Measurements from ENCODE around the gene NMUR1. TPM values are rescaled to one million over a fixed set of nuclear protein-coding genes. Genes with fewer than 3 reads are reported as not detected.

The NMUR1 gene
- total RNA-seq, 1 donor from 2014 or later = 1.4 TPM

DNA sequence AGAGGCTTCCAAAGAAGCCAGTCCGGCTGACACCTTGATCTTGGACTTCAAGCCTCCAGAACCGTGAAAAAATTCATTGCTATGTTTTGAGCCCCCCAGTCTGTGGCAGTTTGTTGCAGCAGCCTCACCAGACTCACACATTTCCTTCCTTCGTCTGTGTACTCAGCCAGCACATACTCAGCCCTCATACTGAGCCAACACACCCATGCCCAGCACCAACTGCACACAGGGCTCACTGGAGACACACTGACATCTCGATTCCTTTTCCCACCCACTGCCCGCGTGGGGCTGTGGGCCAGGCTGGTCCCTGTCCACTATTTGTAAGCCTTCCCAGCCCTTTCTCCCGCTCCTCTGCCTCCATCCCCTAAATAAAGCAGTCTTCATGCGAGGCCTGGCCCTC, 24.1 kb upstream of the NMUR1 start:
- intact Hi-C loops (cut with micrococcal nuclease) = no loop called here

DNA sequence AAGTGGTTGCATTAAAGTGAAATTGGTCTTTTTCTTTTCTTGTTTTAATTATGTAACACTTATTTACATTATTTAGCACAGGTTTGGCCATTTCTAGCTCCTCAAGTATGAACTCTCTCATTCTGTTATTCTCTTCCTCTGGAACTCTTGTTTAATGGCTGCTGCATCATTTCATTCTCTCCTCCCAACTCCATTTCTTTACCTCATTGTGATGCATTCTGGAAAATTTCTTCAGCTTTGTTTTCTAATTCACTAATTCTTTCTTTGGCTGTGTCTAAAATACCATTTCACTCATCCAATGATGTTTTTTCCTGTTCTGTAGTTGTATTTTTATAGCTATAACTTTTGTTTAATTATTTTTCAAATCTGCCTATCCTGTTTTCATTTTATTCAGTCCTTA, 22.5 kb upstream of the NMUR1 start:
- intact Hi-C loops (cut with micrococcal nuclease) = loop anchor here (1.0 kb wide), 1 partner anchor 7 kb away; no protein-coding TSS in a partner anchor

DNA sequence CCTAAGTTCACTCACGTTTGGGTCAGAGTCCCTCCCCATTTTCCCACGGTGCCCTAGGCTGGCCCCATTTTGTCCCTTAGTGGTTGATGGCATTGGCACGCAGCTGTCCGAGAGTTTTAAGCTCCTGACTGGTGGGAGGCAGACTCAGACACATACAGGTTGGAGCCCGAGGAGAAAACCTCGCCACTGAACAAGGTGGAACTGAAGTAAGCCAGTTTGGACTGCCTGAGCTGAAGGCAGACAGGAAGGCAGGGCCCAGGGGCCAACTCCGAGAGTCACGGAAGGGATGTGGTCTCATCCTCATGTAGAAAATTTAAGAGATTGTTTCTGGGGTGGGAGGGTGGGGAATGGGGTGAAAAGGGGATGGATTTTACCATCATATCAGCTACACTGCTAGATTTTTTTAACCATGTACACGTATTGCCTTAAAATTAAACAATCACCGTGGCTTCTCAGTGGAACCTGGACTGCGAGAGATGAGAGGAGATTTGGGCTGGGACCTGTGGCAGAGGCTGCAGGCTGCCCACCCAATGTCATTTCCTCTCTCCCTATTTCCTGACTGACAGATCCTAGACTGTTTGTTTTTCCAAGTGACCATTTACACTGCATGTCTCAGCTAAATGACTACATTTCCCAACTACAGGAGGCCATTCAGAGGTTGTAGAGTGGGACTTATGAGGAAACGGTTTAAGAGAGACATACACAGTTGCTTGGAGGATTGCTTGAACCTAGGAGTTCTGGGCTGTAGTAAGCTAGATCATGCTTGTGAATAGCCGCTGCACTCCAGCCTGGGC, 19.4 kb upstream of the NMUR1 start:
- intact Hi-C loops (cut with micrococcal nuclease) = no loop called here

DNA sequence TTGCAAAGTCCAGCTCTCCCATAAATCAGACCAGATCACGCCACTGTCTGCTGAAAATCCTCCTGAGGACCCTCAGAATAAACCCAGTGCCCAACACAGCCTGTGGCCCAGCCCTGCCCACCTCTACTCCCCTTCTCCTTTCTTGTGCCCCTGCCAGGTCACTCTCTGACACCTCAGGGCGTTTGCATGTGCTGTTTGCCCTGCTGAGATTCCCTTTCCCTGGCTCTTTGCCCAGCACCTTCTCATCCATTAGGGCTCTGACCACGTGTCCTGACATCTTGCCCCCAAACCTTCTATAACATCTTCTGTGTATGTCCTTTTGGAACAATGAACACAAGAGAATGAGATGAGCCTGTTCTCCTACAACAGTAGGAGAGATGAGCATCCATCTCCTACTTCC, 18.5 kb upstream of the NMUR1 start:
- intact Hi-C loops (cut with micrococcal nuclease) = no loop called here

DNA sequence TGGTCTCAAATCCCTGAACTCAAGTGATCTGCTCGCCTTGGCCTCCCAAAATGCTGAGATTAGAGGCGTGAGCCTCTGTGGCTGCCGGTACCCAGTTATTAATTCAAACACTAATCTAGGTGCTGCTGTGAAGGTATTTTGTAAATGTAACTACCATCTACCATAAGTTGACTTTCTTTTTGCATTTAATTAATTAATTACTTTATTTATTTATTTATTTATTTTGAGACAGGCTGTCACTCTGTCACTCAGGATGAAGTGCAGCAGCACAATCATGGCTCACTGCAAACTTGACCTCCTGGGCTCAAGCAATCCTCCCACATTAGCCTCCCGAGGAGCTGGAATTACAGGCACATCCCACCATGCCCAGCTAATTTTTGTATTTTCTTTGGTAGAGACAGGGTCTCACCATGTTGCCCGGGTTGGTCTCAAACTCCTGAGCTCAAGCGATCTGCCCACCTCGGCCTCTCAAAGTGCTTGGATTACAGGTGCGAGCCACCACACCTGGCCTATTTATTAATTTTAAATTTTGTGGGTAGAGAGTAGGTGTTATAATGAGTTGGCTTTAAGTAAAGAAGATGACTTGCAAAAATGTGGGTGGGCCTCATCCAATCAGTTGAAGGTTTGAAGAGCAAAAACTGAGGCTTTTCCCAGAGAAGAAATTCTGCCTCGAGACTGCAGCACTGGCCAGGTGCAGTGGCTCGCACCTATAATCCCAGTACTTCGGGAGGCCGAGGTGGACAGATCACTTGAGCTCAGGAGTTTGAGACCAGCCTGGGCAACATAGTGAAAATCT, 17.3 kb upstream of the NMUR1 start:
- intact Hi-C loops (cut with micrococcal nuclease) = no loop called here

DNA sequence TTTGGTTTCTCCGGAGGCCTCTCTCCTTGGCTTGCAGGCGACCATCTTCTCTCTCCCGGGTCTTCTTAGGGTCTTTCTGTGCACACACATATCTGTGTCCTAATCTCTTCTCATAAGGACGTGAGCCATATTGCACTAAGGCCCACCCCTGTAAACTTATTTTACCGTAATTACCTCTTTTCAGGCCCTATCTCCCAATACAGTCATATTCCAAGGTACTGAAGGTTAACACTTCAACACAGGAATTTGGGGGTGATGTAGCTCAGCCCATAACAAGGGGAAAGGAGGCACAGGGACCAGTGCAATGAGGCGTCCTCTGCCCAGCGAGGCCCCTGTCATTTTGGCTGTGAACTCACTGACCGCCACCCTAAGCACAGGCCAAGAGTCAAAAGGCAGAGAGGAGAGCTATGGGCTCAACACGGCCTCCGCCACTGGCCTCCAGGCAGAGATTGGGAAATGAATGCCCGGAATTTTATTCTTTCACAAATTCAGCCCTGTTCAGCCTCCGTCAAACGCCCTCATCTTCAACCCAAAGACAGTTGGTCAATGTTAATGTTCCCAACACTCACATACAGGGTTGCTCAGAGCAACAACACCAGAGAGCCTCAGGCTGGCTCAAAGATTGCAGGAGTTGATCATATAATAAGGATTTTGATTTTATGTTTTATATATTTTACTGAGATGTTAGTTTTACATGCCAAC, 15.9 kb upstream of the NMUR1 start:
- intact Hi-C loops (cut with micrococcal nuclease) = no loop called here

DNA sequence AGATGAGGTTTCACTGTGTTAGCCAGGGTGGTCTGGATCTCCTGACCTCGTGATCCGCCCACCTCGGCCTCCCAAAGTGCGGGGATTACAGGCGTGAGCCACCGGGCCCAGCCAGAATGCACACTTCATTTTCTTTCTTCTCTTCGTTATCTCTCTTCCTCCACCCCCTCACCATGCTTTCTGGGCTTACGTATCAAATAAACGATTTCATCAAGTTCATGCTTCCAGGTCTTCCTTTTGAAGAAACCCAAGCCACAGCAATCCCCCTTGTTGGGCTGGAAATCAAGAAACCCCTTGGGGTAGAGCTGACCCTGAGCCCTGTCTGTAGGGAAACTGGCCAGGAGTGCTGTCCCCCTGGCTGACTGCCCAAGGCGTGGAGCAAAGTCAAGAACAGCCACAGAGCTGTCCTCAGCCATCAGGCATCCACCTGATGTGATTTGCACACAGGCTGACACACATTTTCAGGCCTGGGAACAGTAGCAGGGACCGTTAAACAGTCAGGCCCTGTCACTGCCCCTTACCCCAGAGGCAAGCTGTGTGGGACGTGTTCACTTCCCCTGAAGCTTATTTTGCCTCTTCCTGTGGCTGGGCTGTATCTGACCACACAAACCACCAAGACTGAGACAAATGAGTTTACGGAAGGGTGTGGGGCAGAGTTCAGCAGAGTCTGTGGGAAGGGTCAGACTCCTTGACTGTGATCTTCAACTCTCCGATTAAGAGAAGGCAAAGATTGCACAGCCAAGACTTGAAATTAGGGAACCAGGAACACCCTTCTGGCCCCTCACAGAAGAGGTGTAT, 15.1 kb upstream of the NMUR1 start:
- intact Hi-C loops (cut with micrococcal nuclease) = loop anchor here (1.0 kb wide), 5 partner anchors 8 to 162 kb away; partner anchors contain the start of gene NMUR1

DNA sequence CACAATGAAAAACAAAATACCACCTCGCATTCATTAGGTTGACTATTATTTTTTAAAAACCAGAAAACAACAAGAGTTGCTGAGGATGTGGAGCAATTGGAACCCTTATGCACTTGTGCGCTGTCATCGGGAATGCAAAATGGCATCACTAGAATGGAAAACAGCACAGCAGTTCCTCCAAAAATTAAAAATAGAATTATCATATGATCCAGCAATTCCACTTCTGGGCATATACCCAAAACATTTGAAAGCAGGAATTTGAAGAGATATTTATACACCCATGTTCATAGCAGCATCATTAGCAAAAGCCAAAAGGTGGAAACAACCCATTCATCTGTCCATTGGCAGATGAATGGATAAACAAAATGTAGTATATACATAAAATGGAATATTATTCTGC, 11.9 kb upstream of the NMUR1 start:
- intact Hi-C loops (cut with micrococcal nuclease) = no loop called here

DNA sequence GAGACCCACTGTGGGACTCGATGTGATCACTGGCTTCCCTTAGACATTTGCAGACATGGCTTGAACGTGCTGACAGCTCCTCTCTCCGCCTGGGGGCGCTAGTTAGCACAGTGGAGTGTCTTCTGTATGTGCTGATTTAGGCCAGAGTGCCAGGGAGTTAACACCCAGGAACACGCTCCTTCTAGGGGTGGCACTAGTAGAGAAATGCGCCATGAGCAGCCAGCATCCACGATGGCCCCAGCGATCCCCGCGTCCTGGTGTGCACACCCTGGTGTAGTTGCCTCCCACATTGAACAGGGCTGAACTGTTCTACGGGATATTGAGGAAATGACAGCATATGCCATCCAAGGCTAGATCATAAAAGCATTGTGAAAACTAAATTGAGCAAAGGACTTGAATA, 11.4 kb upstream of the NMUR1 start:
- intact Hi-C loops (cut with micrococcal nuclease) = no loop called here

DNA sequence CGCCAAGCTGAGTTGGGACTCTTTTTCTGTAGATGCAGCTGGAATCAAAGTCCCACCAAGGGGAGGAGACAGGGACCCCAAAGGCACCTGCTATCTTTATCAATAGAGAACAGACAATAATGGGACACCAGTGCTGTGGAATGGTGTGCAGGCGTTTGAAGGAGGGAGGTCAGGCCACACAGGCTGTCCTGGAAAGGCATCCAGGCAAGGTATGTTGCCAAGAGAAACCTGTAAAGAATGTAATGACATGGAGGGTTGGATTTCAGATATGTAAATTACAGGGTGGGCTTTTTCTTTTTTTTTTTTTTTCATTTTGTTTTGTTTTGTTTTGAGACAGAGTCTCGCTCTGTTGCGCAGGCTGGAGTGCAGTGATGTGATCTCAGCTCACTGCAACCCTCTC, 9.7 kb upstream of the NMUR1 start:
- intact Hi-C loops (cut with micrococcal nuclease) = no loop called here

DNA sequence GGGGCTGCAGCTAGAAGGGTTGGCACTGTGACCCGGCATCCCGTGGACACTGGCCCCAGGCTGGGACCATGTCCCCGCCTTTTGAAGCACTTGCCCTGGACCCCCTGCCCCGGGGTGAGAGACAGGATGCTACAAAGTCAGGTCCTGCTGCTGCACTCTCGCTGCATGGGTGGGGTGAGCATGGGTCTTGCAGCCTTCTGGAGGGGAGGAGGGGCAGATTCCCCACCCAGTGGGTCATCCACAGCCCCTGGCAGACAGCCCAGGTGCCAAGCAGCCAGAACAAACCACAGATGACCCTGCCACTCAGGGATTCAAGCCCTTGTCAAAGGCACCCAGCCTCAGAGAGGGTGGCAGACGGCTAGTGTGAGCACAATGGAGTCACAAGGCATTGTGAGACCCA, 5.7 kb upstream of the NMUR1 start:
- intact Hi-C loops (cut with micrococcal nuclease) = no loop called here

DNA sequence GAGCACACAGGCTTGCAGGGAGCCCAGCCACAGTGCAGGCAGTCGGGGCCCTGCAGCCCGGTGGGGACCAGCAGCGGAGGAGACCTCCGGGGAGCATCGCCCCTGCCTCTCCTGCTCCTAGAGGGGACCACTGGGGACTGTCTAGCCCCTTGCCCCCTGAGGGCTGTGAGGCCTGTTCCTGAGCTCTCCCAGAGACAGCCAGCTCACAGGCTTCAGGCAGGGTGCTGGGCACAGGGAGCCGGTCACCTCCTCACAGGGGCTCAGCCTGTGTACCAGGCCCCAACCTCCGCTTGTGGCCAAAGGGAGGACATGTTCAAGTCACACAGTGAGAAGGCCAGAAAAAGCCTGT, 3.5 kb upstream of the NMUR1 start:
- intact Hi-C loops (cut with micrococcal nuclease) = no loop called here

DNA sequence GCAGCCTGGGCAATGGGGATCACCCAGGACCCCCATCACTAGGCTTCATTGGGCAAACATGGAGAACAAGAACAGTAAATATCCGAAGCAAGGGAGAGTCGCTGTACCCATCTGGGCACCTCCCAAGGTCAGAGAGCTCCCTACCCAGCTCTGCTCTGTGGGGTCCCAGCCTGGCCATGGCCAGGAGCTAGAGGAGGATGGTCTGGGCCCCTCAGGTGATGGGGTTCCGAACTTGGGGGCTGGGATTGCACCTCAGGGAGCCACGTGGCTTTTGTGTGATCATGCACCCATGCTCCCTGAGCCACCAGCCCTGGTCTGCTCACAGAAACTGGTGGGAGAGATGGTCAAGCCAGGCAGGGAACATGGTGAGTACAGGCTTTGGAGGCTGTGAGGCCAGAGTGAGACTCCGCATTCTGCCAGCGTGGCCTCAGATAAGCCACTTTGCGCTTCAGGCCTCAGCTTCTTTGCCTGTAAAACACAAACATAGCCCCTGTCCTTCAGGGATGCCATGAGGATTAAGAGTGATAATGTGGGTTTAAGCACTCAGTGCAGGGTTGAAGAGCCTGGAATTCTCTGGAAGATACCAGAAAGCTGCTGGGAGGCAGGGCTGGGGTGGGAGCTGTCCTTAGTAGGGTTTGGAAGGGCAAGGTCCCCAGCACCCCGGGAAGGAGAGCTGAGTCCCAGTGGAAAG, 3.0 kb upstream of the NMUR1 start:
- intact Hi-C loops (cut with micrococcal nuclease) = no loop called here

DNA sequence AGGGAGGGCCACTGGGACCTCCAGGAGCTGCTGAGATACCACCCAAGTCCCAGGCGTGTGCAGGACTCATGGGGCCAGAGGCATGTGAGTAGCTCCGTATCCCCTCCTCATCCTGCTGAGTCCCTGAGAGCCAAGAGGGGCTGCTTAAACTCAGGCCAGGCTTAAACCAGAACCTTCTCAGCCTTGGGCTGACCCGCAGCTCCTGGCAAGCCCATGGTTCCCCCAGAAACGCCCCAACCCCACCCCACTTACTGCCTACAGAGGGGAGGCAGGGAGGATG, 2.5 kb upstream of the NMUR1 start:
- intact Hi-C loops (cut with micrococcal nuclease) = no loop called here

DNA sequence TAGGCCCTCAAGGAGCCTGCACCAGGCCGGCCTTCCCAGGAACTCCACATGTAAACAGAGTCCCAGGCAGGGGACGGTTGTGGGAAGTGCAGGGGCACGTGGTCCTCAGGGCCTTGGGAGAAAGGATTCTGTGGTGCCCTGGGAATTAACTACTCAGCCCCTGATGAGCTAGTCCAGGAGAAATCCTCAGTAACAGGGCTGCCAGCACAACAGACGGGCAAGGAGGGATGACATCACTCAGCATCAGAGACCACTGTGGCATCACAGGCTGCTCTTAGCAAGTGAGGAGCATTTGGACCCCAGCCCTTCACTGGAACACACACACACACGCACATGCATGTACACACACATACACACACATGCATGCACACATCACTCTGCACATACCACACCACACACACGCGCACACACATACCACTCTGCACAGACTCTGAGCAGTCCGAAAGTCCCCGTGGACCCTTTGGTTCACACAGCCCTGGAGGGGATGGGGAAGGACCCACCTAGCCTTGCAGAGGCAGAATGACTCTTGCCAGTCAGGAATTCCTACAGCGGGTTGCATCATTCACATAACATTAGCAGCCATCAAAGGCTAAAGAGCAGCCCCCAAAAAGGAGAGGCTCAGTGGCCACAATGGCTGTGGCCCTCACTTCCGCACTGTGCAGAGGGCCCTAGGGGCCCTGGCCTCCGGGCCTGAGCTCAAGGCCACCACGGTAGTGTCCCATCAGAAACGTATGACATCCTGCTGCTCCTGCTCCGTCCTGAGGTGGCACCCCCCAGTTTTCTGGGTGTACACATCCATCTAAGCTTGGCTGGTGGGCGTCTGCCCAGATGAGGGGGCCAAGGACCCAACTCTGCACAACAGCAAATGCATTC, 1.9 kb upstream of the NMUR1 start:
- intact Hi-C loops (cut with micrococcal nuclease) = no loop called here

DNA sequence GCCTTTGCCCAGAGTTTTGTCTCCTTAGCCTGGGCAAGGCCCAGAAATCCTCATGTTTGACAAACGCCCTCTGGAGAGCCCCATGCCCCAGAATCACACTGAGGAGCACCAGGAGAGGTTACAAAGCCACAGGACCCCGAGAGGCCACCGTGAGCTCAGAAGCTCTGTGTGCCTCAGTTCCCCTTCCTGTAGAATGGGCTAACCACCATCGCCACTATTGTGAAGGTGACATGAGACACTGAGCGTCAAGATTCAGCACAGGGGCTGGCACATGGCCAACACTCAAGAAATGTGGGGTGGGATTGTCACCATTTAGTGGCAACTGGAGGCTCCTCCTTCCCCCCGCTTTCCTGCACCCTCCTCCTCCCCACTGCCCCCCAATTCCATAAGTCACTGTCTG, 1.2 kb upstream of the NMUR1 start:
- intact Hi-C loops (cut with micrococcal nuclease) = no loop called here

DNA sequence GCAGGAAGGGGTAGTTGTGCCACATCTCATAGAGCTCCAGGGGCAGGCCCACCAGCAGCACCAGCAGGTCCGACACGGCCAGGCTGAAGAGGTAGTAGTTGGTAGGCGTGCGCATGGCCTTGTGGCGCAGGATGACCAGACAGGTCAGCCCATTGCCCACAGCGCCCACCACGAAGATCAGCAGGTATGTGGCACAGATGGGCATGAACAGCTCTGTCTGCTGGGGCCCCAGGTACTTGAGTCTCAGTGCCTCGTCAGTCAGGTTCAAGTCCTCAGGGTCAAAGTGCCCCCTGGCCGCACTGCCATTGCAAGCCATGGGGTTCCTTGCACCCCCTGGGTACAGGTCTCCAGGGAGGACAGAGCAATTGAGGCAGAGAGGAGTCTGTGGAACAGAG, 1.6 kb downstream of the NMUR1 start:
- intact Hi-C loops (cut with micrococcal nuclease) = no loop called here

DNA sequence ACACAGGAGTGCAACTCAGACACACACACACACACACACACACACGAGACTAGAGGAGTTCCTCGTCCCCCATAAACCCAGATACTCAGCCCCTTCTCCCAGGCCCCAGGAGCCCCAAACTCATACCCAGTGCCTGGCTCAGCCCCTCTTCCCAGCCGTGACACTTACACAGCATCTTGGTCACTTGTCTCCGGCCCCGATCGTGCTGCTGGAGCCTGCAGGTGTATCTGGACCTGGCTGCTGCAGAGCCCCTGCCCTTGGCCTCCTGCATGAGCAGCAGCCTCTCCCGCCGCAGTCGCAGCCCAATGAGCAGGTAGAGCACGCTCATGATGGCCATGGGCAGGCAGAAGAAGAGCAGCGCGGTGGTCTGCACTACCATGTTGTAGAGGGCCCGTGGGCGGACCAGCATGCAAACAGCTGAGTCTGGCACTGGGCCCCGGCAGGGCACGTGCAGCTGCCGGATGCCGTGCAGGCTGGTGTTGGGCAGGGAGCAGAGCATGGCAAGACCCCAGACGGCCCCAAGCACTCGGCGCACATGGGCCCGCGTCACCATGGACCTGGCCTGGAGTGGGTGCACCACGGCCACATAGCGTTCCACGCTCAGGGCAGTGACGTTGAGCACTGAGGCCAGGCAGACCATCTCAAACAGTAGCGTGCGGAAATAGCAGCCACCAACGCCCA, 2.1 kb downstream of the NMUR1 start:
- intact Hi-C loops (cut with micrococcal nuclease) = no loop called here

DNA sequence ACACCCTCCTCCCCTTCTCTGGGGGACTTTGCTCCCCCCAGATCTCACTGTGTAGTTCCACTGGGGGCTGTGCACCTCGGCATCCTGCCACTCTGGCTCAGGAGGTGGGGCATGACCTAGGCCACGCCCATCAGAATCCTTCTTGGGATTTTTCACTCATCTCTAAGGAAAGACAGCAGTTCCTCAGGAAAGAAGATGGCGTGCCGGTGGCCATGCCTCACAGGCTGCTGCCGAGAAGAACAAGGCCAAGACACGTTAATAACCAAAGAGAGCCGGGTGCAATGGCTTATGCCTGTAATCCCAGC, 3.2 kb downstream of the NMUR1 start:
- intact Hi-C loops (cut with micrococcal nuclease) = no loop called here
